Measurements from ENCODE around the gene NOD2.

The NOD2 gene

DNA sequence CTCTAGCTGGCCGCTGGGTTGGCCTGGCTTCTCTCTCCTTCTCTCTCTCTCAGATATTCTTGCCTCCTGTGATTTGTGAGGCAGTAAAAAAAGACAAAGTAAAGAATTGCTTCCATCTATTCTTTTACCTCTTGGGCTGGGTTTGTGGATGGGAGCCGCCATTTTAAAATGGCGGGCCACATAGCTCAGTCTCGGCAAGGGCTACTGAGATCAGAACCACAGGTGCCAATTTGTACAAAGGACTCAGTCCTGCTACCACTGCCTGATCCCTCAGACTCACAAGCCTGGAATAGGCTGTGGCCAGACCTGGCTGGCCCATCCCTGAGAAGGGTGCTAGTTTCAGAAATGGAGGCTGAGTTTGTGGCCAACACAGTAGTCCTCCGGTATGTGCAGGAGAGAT lies 24.1 kb downstream of the NOD2 start:
- TF ChIP-seq, protein P1, sequence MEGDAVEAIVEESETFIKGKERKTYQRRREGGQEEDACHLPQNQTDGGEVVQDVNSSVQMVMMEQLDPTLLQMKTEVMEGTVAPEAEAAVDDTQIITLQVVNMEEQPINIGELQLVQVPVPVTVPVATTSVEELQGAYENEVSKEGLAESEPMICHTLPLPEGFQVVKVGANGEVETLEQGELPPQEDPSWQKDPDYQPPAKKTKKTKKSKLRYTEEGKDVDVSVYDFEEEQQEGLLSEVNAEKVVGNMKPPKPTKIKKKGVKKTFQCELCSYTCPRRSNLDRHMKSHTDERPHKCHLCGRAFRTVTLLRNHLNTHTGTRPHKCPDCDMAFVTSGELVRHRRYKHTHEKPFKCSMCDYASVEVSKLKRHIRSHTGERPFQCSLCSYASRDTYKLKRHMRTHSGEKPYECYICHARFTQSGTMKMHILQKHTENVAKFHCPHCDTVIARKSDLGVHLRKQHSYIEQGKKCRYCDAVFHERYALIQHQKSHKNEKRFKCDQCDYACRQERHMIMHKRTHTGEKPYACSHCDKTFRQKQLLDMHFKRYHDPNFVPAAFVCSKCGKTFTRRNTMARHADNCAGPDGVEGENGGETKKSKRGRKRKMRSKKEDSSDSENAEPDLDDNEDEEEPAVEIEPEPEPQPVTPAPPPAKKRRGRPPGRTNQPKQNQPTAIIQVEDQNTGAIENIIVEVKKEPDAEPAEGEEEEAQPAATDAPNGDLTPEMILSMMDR (IDR thresholded peaks at IDR 0.05; ENCODE audit: insufficient read depth, low read length, poor library complexity, severe bottlenecking): no peak
- no peaks in the 10 kb centered on the region for H3K27me3 ChIP-seq (replicated peaks; ENCODE audit: control insufficient read depth, insufficient read depth, low read length)
- no peak for DNase-seq (ENCODE audit: extremely low read depth, insufficient read length)
- H3K4me3 ChIP-seq (replicated peaks; ENCODE audit: low read depth, low read length): no peak overlapping the region
- H3K36me3 ChIP-seq (ENCODE audit: control insufficient read depth, insufficient read depth, low read length): no peaks in the 10 kb centered on the region; the same call in none of the 2 replicates

DNA sequence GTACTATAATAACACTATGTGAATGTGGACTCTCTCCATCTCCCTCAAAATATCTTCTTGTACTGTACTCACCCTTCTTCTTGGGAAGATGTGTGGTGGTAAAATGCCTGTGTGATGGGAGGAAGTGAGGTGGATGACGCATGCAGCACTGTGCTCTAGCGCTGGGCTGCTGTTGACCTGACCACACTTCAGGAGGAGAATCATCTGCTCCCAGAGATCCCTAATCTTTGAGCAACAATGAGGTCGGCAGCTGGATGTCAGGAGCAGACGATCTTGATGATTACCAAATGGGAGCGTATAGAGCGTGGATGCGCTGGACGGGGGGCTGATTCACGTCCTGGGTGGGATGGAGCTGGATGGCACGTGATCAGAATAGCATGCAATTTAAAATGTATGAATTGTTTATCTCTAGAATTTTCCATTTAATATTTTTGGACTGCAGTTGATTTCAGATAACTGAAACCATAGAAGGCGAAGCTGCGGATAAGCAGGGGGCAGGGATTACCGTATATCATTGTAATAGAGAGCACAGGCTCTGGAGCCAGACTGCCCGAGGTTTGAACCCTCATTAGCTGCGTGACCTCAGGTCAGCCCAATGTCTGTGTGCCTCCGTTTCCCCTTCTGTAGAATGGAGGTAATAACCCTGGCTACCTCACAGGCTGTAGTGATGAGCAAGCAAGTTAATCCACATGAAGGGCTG lies 24.8 kb downstream of the NOD2 start:
- H3K36me3 ChIP-seq (ENCODE audit: control insufficient read depth, insufficient read depth, low read length): peaks cover under 1% of the 10 kb centered on the region
- no peak for DNase-seq (ENCODE audit: extremely low read depth, insufficient read length)
- TF ChIP-seq, protein P1 (IDR thresholded peaks at IDR 0.05; ENCODE audit: insufficient read depth, low read length, poor library complexity, severe bottlenecking): no peak
- no peaks in the 10 kb centered on the region for H3K27me3 ChIP-seq (replicated peaks; ENCODE audit: control insufficient read depth, insufficient read depth, low read length)
- H3K4me3 ChIP-seq (replicated peaks; ENCODE audit: low read depth, low read length): no peak overlapping the region

DNA sequence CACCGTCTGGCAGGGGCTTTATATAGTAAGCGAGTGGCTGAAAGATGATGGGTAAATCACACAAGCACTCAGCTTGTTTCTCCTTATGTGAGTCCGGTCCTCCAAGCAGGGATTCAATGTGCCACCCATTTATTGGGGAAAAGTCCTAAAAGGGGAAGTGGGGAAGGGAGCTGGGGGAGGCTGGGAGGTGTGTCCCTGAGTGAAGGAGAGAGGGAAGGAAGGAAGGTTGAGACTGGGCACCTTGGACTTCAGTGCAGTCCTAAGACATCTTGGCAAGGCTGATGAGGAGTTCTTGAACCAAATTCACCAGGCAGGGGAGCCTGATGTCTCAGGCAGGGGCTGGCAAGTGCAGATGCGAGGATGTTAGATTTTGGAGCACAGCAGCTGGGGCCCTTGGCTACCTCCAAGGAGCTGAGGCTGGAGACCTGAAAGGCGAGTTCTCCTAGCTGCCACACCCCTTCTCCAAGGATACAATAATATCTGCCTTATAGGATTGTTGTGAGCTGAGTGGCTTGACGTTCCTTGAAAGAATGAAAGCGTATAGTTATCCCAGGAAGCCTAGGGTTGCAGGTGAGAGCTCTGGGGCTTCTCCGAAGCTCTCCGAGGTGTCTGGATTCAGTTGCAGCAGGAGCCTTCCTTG lies 25.5 kb downstream of the NOD2 start:
- TF ChIP-seq, protein P1 (IDR thresholded peaks at IDR 0.05; ENCODE audit: insufficient read depth, low read length, poor library complexity, severe bottlenecking): no peak

DNA sequence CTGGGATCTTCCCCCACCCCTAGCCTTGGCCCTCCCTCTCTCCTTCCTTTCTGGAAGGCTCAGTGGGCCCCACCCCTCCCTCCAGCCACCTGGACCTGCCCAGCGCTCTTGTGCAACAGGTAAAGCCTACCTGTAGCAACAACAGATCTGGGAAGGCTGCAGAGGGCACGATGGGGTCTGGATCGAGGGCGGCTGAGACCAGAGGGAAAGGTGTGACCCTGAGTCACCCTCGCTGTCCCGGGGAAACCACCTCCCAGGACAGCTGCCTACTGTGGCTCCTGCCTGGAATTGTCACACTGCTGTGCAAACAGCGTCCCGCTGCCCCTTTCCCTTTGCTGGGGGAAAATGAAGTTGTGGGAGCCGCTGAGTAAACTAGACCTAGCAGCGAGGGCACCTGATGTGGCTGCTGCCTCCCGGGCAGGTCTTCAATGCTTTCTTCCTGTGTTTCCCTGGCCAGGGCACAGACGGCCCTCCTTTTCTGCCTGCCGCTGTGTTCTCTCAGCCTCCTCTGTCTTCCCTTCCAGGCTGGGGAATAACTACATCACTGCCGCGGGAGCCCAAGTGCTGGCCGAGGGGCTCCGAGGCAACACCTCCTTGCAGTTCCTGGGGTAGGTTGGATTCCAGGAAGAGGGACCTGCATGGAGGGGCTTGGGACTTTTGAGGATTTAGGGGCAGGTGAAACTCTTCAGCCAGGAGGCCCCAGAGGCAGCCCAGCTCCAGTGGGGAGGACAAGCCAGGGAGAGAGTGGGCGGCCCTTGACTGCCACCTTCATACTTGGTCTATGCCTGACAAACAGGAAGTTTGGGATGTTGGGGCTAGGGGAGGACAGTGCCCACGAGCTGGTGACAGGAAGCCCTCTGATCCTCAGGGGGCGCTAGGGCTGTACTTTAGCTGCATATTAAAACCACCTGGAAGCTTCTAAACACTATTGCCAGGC lies 26.3 kb downstream of the NOD2 start:
- TF ChIP-seq, protein P1 (IDR thresholded peaks at IDR 0.05; ENCODE audit: insufficient read depth, low read length, poor library complexity, severe bottlenecking): no peak
- peaks cover 2% of the 10 kb centered on the region for H3K36me3 ChIP-seq (ENCODE audit: control insufficient read depth, insufficient read depth, low read length)
- no peaks in the 10 kb centered on the region for H3K27me3 ChIP-seq (replicated peaks; ENCODE audit: control insufficient read depth, insufficient read depth, low read length)
- no peak overlapping the region for H3K4me3 ChIP-seq (replicated peaks; ENCODE audit: low read depth, low read length)
- DNase-seq (ENCODE audit: extremely low read depth, insufficient read length): no peak

More for the DNA sequence above, 25.5 kb downstream of the NOD2 start:
- no peaks in the 10 kb centered on the region for H3K27me3 ChIP-seq (replicated peaks; ENCODE audit: control insufficient read depth, insufficient read depth, low read length)
- DNase-seq (ENCODE audit: extremely low read depth, insufficient read length): no peak
- H3K4me3 ChIP-seq (replicated peaks; ENCODE audit: low read depth, low read length): no peak overlapping the region
- H3K36me3 ChIP-seq (ENCODE audit: control insufficient read depth, insufficient read depth, low read length): peaks cover 1% of the 10 kb centered on the region

- Histone ChIP-seq H3K36me3 (ENCODE audit: control insufficient read depth, insufficient read depth, low read length) (peaks cover 9% of the 10 kb centered on the region), H3K4me3 (replicated peaks; ENCODE audit: low read depth, low read length) (no peak overlapping the region), H3K27me3 (replicated peaks; ENCODE audit: control insufficient read depth, insufficient read depth, low read length) (no peaks in the 10 kb centered on the region)
- TF ChIP-seq, protein P1 (IDR thresholded peaks at IDR 0.05; ENCODE audit: insufficient read depth, low read length, poor library complexity, severe bottlenecking): no peak
- DNase-seq (ENCODE audit: extremely low read depth, insufficient read length): no peak
Measured at GRCh38 chr16:50721549-50722404, 28.4 kb downstream of the NOD2 start.
